Common myeloid progenitor, CD34-positive (primary cell): ENCODE data around the gene EIF4ENIF1.
A peak's percentile ranks its signal among the peaks of the same experiment; 100 is the strongest.
"Not testable (repeated sequence)": the region's sequence is repeated elsewhere in the genome, so short reads cannot be mapped to it uniquely, and the experiment has no call there.

ENCODE experiments used
- CTCF ChIA-PET: fragments of 350-600 bp; sonication (Branson Sonifier 250); formaldehyde crosslinking; loops from one replicate; lab custom pipeline; 2021; ENCODE audit warnings: antibody characterized with exemption; lab: Charles Lee
- POLR2A ChIA-PET: fragments of 350-600 bp; sonication (Branson Sonifier 250); formaldehyde crosslinking; loops from one replicate; lab custom pipeline; 2021; ENCODE audit warnings: antibody characterized with exemption; lab: Charles Lee
- DNase-seq, 3 donors: peaks; one replicate each; pipeline versions ENCODE4 v3.0.0 to v3.0.0-alpha.2; 2013
- H3K27ac ChIP-seq, 2 experiments: 1 replicate in 1 of 2; 2 replicates in 1 of 2; pipeline ENCODE4 v1.7.0; 2013; ENCODE audit warnings: inconsistent platforms in 2 of 2, low read length in 2 of 2, mild to moderate bottlenecking in 2 of 2, low read depth in 1 of 2, moderate library complexity in 1 of 2; ENCODE audit not compliant: severe bottlenecking in 2 of 2, insufficient read depth in 1 of 2, poor library complexity in 1 of 2
- H3K27me3 ChIP-seq, 5 experiments: replicated peaks in 2 of 5; 1 replicate in 3 of 5; 2 replicates in 2 of 5; pipeline versions ENCODE4 v1.6.1 to v1.7.0; 2013; ENCODE audit warnings: low read length in 4 of 5, mild to moderate bottlenecking in 2 of 5, moderate library complexity in 2 of 5, inconsistent platforms in 1 of 5; ENCODE audit not compliant: insufficient read depth in 5 of 5, control insufficient read depth in 4 of 5
- H3K36me3 ChIP-seq, 4 experiments: 1 replicate in 2 of 4; 2 replicates in 2 of 4; pipeline versions ENCODE4 v1.6.1 to v1.7.0; 2013; ENCODE audit warnings: low read length in 3 of 4, control low read depth in 1 of 4, mild to moderate bottlenecking in 1 of 4; ENCODE audit not compliant: control insufficient read depth in 4 of 4, insufficient read depth in 4 of 4
- H3K4me1 ChIP-seq, 4 experiments: 1 replicate in 3 of 4; 2 replicates in 1 of 4; pipeline versions ENCODE4 v1.6.1 to v1.7.1; 2013; ENCODE audit warnings: low read length in 3 of 4, mild to moderate bottlenecking in 3 of 4, control low read depth in 1 of 4, inconsistent platforms in 1 of 4, moderate library complexity in 1 of 4; ENCODE audit not compliant: control insufficient read depth in 4 of 4, insufficient read depth in 4 of 4; ENCODE audit errors: control extremely low read depth in 1 of 4
- H3K4me3 ChIP-seq, 7 experiments: 1 replicate in 4 of 7; 2 replicates in 3 of 7; pipeline versions ENCODE4 v1.5.1 to v1.7.0; 2013; ENCODE audit warnings: mild to moderate bottlenecking in 7 of 7, low read length in 6 of 7, moderate library complexity in 6 of 7, inconsistent platforms in 2 of 7, low read depth in 2 of 7, control low read depth in 1 of 7; ENCODE audit not compliant: insufficient read depth in 4 of 7, control insufficient read depth in 1 of 7; ENCODE audit errors: extremely low read depth in 1 of 7
- H3K9me3 ChIP-seq, 5 experiments: 1 replicate in 4 of 5; 2 replicates in 1 of 5; pipeline versions ENCODE4 v1.6.1 to v1.7.1; 2013; ENCODE audit warnings: low read length in 4 of 5, mild to moderate bottlenecking in 2 of 5, inconsistent platforms in 1 of 5, low read depth in 1 of 5, moderate library complexity in 1 of 5; ENCODE audit not compliant: control insufficient read depth in 4 of 5, insufficient read depth in 2 of 5; ENCODE audit errors: control extremely low read depth in 1 of 5
- WGBS: methylation state at CpG from one replicate; pipeline ENCODE4 v1.1.5; 2013; ENCODE audit not compliant: insufficient coverage; 5-methylcytosine and 5-hydroxymethylcytosine counted together

EIF4ENIF1 gene

DNA sequence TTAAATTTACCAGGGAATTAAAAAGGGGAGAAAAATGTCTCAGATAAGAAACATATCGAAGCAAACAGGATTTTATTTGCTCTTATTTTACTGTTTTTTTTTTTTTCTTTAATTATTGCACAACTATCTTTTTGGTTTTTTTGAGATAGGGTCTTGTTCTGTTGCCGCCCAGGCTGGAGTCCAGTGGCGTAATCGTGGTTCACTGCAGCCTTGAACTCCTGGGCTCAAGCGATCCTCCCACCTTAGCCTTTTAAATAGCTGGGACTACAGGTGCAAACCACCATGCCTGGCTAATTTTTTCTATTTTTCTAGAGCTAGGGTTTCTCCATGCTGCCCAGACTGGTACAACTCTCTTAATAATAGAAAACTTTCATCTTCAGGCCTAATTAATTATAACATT lies 57.7 kb downstream of the EIF4ENIF1 start:
- Histone ChIP-seq H3K36me3 (peaks cover 22 to 83% (median 64%) of the 10 kb centered on the region in 4 experiments), H3K4me3 (no peak overlapping the region), H3K9me3 (no peaks in the 10 kb centered on the region), H3K4me1 (no peaks in the 10 kb centered on the region), H3K27ac (no peak overlapping the region), H3K27me3 (no peaks in the 10 kb centered on the region)
- no peak for DNase-seq
- WGBS, result 98% methylated on average over 4 of the region's 5 CpGs
- POLR2A ChIA-PET, result no interaction called here
- CTCF ChIA-PET, result no interaction called here

DNA sequence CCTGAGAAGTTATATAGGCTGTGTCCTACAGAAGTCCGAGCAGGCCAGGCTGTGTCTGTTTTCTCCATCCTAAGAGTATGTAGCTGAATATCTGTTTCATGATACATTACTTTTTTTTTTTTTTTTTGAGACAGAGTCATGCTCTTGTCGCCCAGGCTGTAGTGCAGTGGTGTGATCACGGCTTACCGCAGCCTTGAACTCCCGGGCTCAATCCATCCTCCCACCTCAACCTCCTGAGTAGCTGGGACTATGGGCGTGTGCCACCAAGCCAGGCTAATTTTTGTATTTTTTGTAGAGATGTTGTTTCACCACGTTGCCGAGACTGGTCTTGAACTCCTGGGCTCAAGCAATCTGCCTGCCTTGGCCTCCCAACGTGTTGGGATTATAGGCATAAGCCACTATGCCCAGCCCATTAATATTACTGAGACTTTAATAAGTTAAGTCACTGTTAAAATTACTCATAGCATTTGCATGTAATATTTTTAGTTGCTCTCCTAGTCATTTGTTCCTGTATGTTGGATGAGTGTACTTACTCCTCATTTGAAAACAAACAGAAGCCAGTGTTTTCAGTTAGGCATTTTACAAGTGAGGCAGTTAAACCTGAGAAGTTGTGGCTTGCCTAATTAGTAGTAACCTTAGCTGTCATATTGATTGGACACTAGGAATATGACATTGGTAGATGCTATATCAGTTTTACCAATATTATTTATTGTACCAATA lies 64.2 kb downstream of the EIF4ENIF1 start:
- DNase-seq, result no peak
- Histone ChIP-seq H3K4me3 (no peak overlapping the region), H3K4me1 (no peaks in the 10 kb centered on the region), H3K36me3 (peaks cover 20 to 91% (median 54%) of the 10 kb centered on the region in 4 experiments), H3K9me3 (no peaks in the 10 kb centered on the region), H3K27ac (no peak overlapping the region), H3K27me3 (no peaks in the 10 kb centered on the region)
- ChIA-PET POLR2A (interaction anchor here (0.6 kb wide), 1 partner anchor 94 kb away, joined by 3 read pairs; no protein-coding TSS in a partner anchor), CTCF (no interaction called here)
- 93% methylated on average over 3 of the region's 9 CpGs for WGBS

DNA sequence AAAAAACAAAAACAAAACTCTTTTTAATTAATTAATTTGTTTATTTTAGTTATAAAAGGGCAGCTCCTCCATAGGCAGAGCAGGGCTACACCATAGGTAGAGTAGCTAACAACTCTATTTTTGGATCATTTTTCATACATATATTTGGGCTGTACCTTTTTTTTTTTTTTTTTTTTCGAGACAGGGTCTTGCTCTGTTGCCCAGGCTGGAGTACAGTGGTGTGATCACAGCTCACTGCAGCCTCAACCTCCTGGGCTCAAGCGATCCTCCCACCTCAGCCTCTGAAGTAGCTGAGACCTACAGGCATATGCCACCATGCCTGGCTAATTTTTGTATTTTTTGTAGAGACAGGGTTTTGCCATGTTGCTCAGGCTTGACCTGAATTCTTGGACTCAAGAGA lies 87.3 kb downstream of the EIF4ENIF1 start:
- DNase-seq, H3K4me3 ChIP-seq, H3K27ac ChIP-seq, H3K27me3 ChIP-seq, H3K9me3 ChIP-seq: not testable (repeated sequence)
- peaks cover 6 to 47% (median 29%) of the 10 kb centered on the region in 4 experiments for H3K36me3 ChIP-seq
- no CpG with 5 or more reads among the region's 2 CpGs for WGBS
- POLR2A ChIA-PET, result interaction anchor here (0.6 kb wide), 1 partner anchor 312 kb away, joined by 7 read pairs; no protein-coding TSS in a partner anchor
- H3K4me1 ChIP-seq, result peaks cover 8 to 17% (median 12%) of the 10 kb centered on the region in 4 experiments
- CTCF ChIA-PET, result interaction anchor here (0.6 to 1.4 kb wide), 3 partner anchors 12 to 59 kb away, joined by 3 read pairs; no protein-coding TSS in a partner anchor

DNA sequence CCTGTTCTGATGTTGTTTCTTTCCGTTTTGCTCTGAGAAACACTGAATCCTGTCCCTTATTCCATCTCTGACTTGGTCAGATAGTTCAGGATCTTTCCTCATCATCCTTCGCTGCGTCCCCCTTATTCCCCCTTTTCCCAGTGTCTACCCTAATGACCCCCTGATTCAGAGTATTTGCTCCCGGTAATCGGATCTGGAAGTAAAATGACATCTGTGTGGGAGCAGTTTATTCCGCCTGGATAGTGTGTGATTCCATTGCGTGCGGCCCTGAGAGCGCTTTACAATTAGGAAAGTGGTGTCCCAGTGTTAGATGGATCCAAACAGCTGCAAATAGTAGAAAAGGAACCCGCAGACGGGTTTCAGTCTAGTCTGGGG lies 89.6 kb downstream of the EIF4ENIF1 start:
- no peak for DNase-seq
- WGBS, result 3% methylated on average over 10 of the region's 11 CpGs
- peaks cover 4 to 28% (median 16%) of the 10 kb centered on the region in 4 experiments for H3K36me3 ChIP-seq
- no peaks in the 10 kb centered on the region for H3K27me3 ChIP-seq
- ChIA-PET POLR2A (interaction anchor here (2.1 kb wide), 1 partner anchor 55 kb away, joined by 25 read pairs; the partner anchor contains the start of gene PATZ1), CTCF (interaction anchor here (1.1 to 2.3 kb wide), 2 partner anchors 53 to 55 kb away, joined by 3 to 8 read pairs; no protein-coding TSS in a partner anchor)
- no peaks in the 10 kb centered on the region for H3K9me3 ChIP-seq
- peak overlapping the region; percentile 96 to 98 for H3K27ac ChIP-seq
- H3K4me3 ChIP-seq, result peak overlapping the region; percentile 46 to 95 (median 93)
- peaks cover 8 to 17% (median 12%) of the 10 kb centered on the region in 4 experiments for H3K4me1 ChIP-seq

DNA sequence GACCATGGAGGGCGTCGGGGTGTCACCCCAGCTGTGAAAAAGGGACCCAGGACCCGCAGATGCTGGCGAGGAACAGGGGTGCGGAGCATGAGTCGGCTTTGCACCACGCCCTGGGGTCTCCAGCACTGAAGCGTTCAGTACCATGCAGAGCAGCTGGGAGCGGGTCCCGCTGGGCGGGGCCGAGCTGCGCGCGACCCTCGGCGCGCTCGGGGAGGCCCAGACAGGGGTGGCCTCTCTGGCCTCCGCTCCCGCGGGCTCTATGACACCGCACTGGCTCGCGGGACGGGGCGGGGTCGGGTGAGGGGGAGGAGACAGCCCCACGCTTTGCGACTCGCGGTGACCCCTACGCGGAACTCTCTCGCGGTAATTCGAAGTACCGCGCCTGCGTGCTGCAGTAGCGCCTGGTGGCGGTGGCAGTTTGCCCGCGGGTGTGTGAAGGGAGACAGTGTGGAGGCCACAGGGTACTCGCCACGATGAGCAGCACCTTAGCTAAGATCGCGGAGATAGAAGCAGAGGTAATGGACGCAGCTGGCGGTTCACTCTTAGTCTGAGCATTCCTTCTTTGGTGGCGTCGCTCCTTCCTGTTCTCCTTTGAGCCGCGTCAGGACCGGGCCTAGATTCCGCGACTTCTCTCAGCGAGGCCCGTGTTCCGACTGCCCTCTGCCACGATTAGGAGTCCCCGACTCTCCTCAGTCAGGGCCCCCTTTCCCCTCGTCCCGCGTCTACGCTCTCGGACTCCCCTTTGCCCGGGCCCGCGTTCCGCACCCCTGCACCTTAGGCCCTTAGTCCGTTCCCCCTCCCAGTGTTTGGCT lies 90.2 kb downstream of the EIF4ENIF1 start, which contains the start of gene DRG1:
DRG1 (plus strand) TSS at position 394 of the 812 bp plus-strand sequence; CDS start at position 474, 80 bp downstream.
- ChIA-PET POLR2A (interaction anchor here (2.1 kb wide), 1 partner anchor 54 kb away, joined by 25 read pairs; the partner anchor contains the start of gene PATZ1), CTCF (interaction anchor here (1.1 to 2.3 kb wide), 3 partner anchors 39 to 55 kb away, joined by 3 to 8 read pairs (median 3); no protein-coding TSS in a partner anchor)
- H3K27ac ChIP-seq, result peak within 1 kb of the TSS; percentile 96 to 98
- H3K36me3 ChIP-seq, result peaks cover 4 to 23% (median 15%) of the 10 kb centered on the region in 4 experiments
- H3K4me3 ChIP-seq, result peak within 1 kb of the TSS; percentile 46 to 95 (median 93)
- WGBS, result 0% methylated on average over 65 of the region's 72 CpGs
- H3K27me3 ChIP-seq, result no peaks in the 10 kb centered on the region
- peak; percentile 96 to 99 (median 98) for DNase-seq
- peaks cover 8 to 17% (median 12%) of the 10 kb centered on the region in 4 experiments for H3K4me1 ChIP-seq
- no peaks in the 10 kb centered on the region for H3K9me3 ChIP-seq

DNA sequence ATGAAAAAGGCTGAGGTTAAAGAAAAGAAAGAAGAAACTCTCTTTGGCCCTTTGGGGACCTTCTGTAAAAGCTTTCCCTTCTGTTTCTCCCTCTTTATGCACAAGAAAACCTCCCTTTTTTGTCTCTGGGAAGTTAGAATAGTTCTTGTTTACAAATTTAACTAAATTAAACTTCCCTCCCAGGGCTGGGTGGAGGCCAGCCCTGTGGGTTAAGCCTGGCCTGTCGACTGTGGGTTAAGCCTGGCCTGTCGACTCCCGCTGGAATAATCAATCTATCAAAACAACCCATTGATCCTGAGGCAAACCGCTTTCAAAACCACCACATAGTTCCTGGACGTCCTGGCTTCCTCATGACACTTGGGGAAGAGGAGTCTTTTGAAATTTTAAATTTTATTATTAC lies 91.4 kb downstream of the EIF4ENIF1 start:
- WGBS, result 90% methylated on average over 2 of the region's 5 CpGs
- peaks cover 8 to 17% (median 12%) of the 10 kb centered on the region in 4 experiments for H3K4me1 ChIP-seq
- no peak overlapping the region for H3K4me3 ChIP-seq
- H3K27ac ChIP-seq, result peak overlapping the region in 1 of 2 experiments; percentile 98
- no peaks in the 10 kb centered on the region for H3K9me3 ChIP-seq
- DNase-seq, result no peak
- CTCF ChIA-PET, result interaction anchor here (1.1 kb wide), 1 partner anchor 40 kb away, joined by 3 read pairs; no protein-coding TSS in a partner anchor
- H3K27me3 ChIP-seq, result no peaks in the 10 kb centered on the region
- POLR2A ChIA-PET, result no interaction called here
- H3K36me3 ChIP-seq, result peaks cover 2 to 12% (median 10%) of the 10 kb centered on the region in 4 experiments
